GM21381 (cell line): ENCODE measurements around the gene TRERF1.

ENCODE experiments used
- ATAC-seq: cut with Tn5 transposase; IDR thresholded peaks from one replicate; pipeline ENCODE4 v1.9.1; 2021; ENCODE audit warnings: mild to moderate bottlenecking, moderate library complexity; ENCODE audit not compliant: unreplicated experiment

TRERF1 gene

GRCh38 chr6:42374018-42374669 lies 77.6 kb downstream of the TRERF1 start:
- no peak for ATAC-seq

GRCh38 chr6:42372699-42373098 lies 79.0 kb downstream of the TRERF1 start:
- ATAC-seq: no peak

- no peak for ATAC-seq
These were observed 81.3 kb downstream of the TRERF1 start for GRCh38 chr6:42370323-42370985.

- no peak for ATAC-seq
These were observed 82.2 kb downstream of the TRERF1 start for GRCh38 chr6:42369568-42369967.

GRCh38 chr6:42368181-42368580 lies 83.5 kb downstream of the TRERF1 start:
- no peak for ATAC-seq

- peak; percentile 66 for ATAC-seq
These were observed 84.2 kb downstream of the TRERF1 start for GRCh38 chr6:42367353-42368011.

- no peak for ATAC-seq
These were observed 84.8 kb downstream of the TRERF1 start for GRCh38 chr6:42366999-42367352.

GRCh38 chr6:42366011-42366705 lies 85.6 kb downstream of the TRERF1 start:
- no peak for ATAC-seq

GRCh38 chr6:42365021-42365420 lies 86.7 kb downstream of the TRERF1 start:
- ATAC-seq: no peak

GRCh38 chr6:42363926-42364849 lies 87.5 kb downstream of the TRERF1 start:
- no peak for ATAC-seq

- no peak for ATAC-seq
These were observed 90.7 kb downstream of the TRERF1 start for GRCh38 chr6:42361036-42361435.

GRCh38 chr6:42359021-42359420 lies 92.7 kb downstream of the TRERF1 start:
- ATAC-seq: no peak

GRCh38 chr6:42355416-42355815 lies 96.3 kb downstream of the TRERF1 start:
- no peak for ATAC-seq

- ATAC-seq: no peak
These were observed 97.0 kb downstream of the TRERF1 start for GRCh38 chr6:42354702-42355101.

GRCh38 chr6:42352856-42353564 lies 98.7 kb downstream of the TRERF1 start:
- no peak for ATAC-seq

GRCh38 chr6:42350911-42351310 lies 100.8 kb downstream of the TRERF1 start:
- no peak for ATAC-seq

GRCh38 chr6:42349753-42350511 lies 101.8 kb downstream of the TRERF1 start:
- ATAC-seq: no peak

- no peak for ATAC-seq
These were observed 104.3 kb downstream of the TRERF1 start for GRCh38 chr6:42347456-42347855.

- ATAC-seq: no peak
These were observed 105.9 kb downstream of the TRERF1 start for GRCh38 chr6:42345696-42346416.
